Measurements from ENCODE around the gene SLC6A8.
"Not testable (repeated sequence)": the region's sequence is repeated elsewhere in the genome, so short reads cannot be mapped to it uniquely, and the experiment has no call there.

Gene SLC6A8

DNA sequence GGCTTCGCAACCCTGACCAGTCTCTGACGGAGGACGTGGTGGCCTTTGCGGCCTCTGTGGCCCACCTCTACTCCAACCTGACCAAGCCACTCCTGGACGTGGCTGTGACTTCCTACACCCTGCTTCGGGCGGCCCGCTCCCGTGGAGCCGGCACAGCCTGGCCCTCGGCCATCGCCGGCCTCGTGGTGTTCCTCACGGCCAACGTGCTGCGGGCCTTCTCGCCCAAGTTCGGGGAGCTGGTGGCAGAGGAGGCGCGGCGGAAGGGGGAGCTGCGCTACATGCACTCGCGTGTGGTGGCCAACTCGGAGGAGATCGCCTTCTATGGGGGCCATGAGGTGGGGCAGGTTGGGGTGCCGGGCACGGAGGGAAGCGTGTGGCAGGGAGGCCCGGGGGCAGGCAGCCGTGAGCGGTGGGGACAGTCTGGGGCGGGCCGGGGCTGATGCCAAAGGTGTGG is 38.1 kb downstream of the SLC6A8 start:
- Histone ChIP-seq H3K27ac (peak overlapping the region in 19 of 21 experiments; percentile 62 to 94 (median 84)), H3K4me3 (peak overlapping the region in 3 of 7 experiments; percentile 3 to 76 (median 75))

GRCh38 chrX:153726286-153727122 is 38.8 kb downstream of the SLC6A8 start:
- peak overlapping the region in 5 of 7 experiments; percentile 1 to 76 (median 18) for H3K4me3 ChIP-seq
- peak overlapping the region; percentile 22 to 94 (median 80) for H3K27ac ChIP-seq

DNA sequence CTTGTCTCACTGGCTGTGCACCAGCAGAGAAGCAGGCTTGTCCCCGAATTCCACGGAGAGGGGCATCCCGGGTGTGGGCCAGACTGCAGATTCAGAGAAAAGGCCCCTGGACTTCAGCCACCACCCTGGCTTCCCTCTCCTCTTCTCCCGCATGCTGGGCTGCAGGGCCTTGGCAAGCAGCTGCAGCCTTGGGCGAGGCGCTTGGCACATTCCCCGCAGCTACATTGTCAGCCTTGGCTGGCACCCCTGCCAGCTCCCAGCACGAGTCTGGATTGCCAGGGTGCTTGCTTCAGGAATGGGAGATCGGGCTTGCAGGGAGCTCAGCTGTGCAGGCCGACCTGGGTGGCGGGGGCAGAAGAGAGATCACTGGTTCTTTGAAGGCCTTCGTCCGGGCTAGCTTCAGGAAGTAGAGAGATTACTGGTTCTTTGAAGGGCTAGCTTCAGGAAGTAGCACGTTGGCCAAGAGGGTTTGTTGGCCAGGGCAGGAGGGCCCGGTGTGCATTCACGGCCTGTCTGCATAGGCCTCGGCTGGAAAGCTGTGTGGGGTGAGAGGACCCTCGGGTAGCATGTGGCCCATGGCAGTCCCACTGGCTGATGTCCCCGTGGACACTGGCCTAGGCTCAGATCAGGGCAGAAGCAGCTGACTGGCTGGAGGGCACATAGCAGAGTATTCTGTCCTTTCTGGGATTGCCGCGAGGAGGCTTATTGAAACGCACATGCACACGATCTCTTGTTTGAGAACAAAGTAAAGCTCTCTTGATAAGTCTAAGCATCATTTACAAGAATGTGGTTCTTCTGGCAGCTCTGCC is 39.6 kb downstream of the SLC6A8 start:
- peak overlapping the region in 19 of 21 experiments; percentile 38 to 94 (median 78) for H3K27ac ChIP-seq
- peak overlapping the region in 3 of 7 experiments; percentile 18 to 76 (median 75) for H3K4me3 ChIP-seq

GRCh38 chrX:153728095-153728494 is 40.4 kb downstream of the SLC6A8 start:
- Histone ChIP-seq H3K4me3 (no peak overlapping the region), H3K27ac (peak overlapping the region in 5 of 21 experiments; percentile 53 to 94 (median 88))

- no peak overlapping the region for H3K27ac ChIP-seq
These were observed 41.4 kb downstream of the SLC6A8 start for GRCh38 chrX:153728951-153729631.

DNA sequence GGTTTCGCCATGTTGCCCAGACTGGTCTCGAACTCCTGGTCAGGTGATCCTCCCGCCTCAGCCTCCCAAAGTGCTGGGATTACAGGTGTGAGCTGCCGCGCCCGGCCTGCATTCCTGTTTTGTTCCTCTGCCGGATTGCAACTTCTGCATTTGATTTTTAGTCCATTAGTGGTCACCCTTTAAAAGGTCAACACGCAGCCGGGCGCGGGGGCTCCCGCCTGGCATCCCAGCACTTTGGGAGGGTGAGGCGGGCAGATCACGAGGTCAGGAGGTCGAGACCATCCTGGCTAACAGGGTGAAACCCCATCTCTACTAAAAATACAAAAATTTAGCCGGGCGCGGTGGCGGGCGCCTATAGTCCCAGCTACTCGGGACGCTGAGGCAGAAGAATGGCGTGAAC is 42.4 kb downstream of the SLC6A8 start:
- H3K4me3 ChIP-seq, H3K27ac ChIP-seq: not testable (repeated sequence)

More at GRCh38 chrX:153728951-153729631, 41.4 kb downstream of the SLC6A8 start:
- H3K4me3 ChIP-seq, result no peak overlapping the region

DNA sequence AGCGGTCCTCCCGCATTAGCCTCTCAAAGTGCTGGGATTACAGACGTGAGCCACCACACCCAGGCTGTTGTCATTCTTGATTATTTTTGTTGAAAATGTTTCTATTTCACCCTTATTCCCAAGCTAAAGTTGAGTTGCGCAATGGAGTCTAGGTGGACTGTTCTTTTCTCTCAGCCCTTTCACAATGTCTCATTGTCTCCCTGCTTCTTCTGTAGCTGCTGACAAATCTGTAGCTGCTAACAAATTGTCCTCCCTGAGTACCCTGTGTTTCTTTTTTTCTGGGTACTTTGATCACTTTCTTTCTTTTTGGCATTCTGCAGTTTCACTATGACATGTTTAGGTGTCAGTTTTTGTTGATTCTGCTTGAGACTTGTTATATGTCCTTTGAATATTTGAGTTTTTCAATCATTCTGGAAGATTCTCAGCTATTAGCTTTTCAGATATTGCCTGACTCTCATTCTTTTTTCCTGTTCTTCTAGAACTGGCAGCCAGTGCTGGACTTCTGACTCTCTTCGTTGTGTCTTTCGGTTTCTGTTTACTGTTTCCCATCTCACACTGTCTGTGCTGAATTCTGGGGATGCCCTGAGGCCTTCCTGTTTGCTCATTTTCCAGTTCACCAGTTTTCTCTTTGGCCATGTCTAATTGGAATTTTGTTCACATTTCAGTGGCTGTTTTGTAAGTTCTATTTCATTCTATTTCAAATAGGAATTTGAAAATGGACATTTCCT is 43.6 kb downstream of the SLC6A8 start:
- Histone ChIP-seq H3K4me3 (no peak overlapping the region), H3K27ac (peak overlapping the region in 6 of 21 experiments; percentile 8 to 49 (median 34))

GRCh38 chrX:153731845-153732215 is 44.1 kb downstream of the SLC6A8 start:
- peak overlapping the region in 7 of 21 experiments; percentile 12 to 49 (median 35) for H3K27ac ChIP-seq
- no peak overlapping the region for H3K4me3 ChIP-seq

DNA sequence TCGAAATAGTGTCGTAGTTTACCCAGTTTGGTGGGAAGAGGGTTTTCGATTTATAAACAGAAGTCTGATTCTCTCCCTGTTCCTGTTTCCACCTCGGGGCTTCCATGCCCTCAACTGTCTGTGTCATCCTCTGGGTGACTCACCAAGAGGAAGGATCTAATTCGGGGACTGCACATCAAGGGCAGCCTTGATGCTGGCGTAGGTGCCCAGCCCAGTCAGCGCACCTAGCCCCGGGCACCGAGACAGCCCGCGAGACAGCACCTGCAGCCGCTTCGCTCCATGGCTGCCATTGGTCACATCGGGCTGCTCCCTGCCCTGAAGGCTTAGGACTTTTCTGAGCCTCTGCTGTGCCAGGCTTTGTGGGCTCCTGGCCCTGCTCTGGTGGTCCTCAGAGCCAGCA is 44.7 kb downstream of the SLC6A8 start:
- H3K27ac ChIP-seq, result peak overlapping the region in 3 of 21 experiments; percentile 30 to 49 (median 44)
- H3K4me3 ChIP-seq, result no peak overlapping the region

DNA sequence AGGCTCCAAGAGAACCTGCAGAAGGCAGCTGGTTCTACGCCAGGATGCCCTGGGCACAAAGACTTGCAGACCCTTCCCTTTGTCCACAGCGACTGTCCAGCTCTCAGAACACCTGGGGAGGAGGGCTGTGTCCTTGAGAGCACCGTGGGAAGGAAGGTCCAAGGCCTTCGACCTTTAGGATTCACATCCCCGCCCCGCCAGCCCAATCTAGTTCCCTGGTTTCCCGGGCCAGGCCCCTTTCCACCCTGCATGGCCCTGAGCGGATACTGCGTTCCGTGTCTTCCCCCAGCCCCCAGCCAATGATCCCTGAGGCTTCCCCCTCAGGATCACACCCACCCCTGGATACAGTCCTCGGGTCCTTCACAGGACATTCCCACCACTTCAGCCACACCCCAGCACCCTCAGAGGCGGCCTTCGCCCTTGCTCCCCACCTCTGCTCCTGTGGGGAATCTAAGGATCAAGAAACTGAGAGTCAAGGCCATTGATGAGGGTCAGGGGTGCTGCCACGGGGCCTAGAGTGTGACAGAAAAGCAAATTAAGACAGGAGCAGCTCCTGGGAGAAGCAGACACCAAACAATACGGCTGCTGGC is 46.0 kb downstream of the SLC6A8 start:
- Histone ChIP-seq H3K4me3 (no peak overlapping the region), H3K27ac (no peak overlapping the region)

GRCh38 chrX:153734871-153735270 is 47.1 kb downstream of the SLC6A8 start:
- H3K4me3 ChIP-seq, result no peak overlapping the region
- H3K27ac ChIP-seq, result no peak overlapping the region

- no peak overlapping the region for H3K4me3 ChIP-seq
- H3K27ac ChIP-seq, result no peak overlapping the region
These were observed 47.5 kb downstream of the SLC6A8 start for GRCh38 chrX:153735274-153735673.

- no peak overlapping the region for H3K27ac ChIP-seq
- no peak overlapping the region for H3K4me3 ChIP-seq
These were observed 48.5 kb downstream of the SLC6A8 start for GRCh38 chrX:153736071-153736820.

- Histone ChIP-seq H3K27ac (no peak overlapping the region), H3K4me3 (no peak overlapping the region)
These were observed 49.2 kb downstream of the SLC6A8 start for GRCh38 chrX:153736871-153737441.

DNA sequence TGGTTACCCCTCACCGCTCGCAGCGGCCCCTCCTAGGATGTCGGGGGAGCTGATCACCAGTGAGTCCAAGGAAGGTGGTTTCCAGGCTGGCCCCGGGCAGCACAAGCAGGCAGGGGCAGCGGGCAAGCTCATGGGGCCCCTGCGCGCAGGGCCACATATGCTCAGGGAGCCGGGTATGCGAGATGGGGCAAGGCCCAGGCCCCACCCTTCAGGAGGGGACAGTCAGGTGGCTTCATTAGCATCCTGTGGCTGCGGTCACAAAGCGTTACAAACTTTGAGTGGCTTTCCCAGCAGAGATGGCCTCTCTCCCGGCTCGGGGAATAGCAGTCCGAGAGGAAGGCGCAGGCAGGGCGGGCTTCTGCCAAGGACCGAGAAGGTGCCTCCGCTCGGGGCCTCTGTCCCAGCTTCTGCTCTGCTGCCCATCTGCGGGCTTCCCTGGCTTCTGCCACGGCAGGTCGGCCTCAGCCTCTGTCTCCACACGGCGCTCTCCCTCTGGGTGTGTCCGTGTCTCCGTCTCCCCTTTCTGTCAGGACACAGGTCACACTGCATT is 50.4 kb downstream of the SLC6A8 start:
- Histone ChIP-seq H3K4me3 (no peak overlapping the region), H3K27ac (no peak overlapping the region)

GRCh38 chrX:153739754-153740486 is 52.2 kb downstream of the SLC6A8 start:
- Histone ChIP-seq H3K4me3 (no peak overlapping the region), H3K27ac (peak overlapping the region in 1 of 21 experiments; percentile 21)

All from skin epidermis (tissue), 12 donors.